ENCODE data around the gene TPSD1.
"Not testable (repeated sequence)": the region's sequence is repeated elsewhere in the genome, so short reads cannot be mapped to it uniquely, and the experiment has no call there.

TPSD1 gene

DNA sequence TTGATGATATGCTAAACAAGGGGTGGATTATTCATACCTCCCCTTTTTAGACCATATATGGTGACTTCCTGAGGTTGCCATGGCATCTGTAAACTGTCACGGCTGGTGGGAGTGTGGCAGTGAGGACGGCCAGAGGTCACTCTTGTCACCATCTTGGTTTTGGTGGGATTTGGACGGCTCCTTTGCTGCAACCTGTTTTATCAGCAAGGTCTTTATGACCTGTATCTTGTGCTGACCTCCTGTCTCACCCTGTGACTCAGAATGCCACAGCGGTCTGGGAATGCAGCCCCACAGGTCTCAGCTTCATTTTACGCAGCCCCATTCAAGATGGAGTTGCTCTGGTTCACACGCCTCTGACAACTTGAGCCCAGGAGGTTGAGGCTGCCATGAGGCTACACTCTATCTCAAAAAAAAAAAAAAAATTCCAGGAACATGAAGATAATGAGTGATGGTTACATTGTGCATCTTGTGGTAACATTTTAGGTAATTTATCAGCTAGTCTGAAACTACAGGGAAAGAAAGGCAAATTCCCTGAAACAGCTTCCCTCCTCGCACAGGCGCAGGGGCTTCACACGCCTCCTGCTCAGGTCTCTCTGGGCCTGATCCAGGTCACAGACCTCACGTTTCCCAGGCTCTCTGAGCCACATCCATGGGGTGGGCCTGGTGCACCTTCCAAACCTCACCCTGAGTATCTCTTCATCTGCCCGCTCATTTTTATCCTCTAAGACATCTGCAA is 38.2 kb downstream of the TPSD1 start:
- Histone ChIP-seq H3K4me2 (ENCODE audit: low read length) (no peak overlapping the region), H4K12ac (ENCODE audit: low read depth, low read length) (peak overlapping the region; percentile 27), H3K4ac (ENCODE audit: low read depth, low read length) (peak overlapping the region; percentile 72), H3K23ac (ENCODE audit: low read length) (no peak overlapping the region), H4K8ac (ENCODE audit: low read depth, low read length) (peak overlapping the region; percentile 80), H2AK5ac (ENCODE audit: low read length) (peak overlapping the region; percentile 52), H3K4me3 (ENCODE audit: low read depth, low read length) (no peak overlapping the region), H3K9me3 (ENCODE audit: insufficient read depth, low read depth, low read length) (no peaks in the 10 kb centered on the region), H3K27me3 (ENCODE audit: insufficient read depth, low read length) (peaks cover 4% of the 10 kb centered on the region), H4K91ac (ENCODE audit: low read depth, low read length) (peak overlapping the region; percentile 93), H3K18ac (ENCODE audit: low read length) (peak overlapping the region; percentile 72), H3K36me3 (ENCODE audit: control insufficient read depth in 1 of 2, insufficient read depth in 2 of 2, low read length in 2 of 2) (no peaks in the 10 kb centered on the region), H2BK12ac (ENCODE audit: low read length) (peak overlapping the region; percentile 95), H3K79me2 (ENCODE audit: control insufficient read depth, insufficient read depth, low read length, poor library complexity) (peaks cover 2% of the 10 kb centered on the region), H3K9ac (ENCODE audit: low read length) (no peak overlapping the region), H3K79me1 (ENCODE audit: low read length) (peaks cover 9% of the 10 kb centered on the region), H3K14ac (ENCODE audit: low read length) (peak overlapping the region; percentile 64), H2BK120ac (ENCODE audit: insufficient read depth, low read length, poor library complexity) (peak overlapping the region; percentile 93), H3K4me1 (ENCODE audit: control insufficient read depth in 1 of 2, insufficient read depth in 2 of 2, low read length in 2 of 2) (peaks cover 19 to 27% of the 10 kb centered on the region in 2 experiments), H3K27ac (ENCODE audit: low read depth, low read length) (peak overlapping the region; percentile 55), H2AFZ (ENCODE audit: insufficient read depth, low read length, poor library complexity) (no peak overlapping the region), H2BK5ac (ENCODE audit: low read depth, low read length, poor library complexity) (peak overlapping the region; percentile 67)
- no CpG with 5 or more reads among the region's 11 CpGs for WGBS (ENCODE audit: extremely low coverage, insufficient coverage, insufficient read length)
- DNase-seq = peak; percentile 53 to 69

DNA sequence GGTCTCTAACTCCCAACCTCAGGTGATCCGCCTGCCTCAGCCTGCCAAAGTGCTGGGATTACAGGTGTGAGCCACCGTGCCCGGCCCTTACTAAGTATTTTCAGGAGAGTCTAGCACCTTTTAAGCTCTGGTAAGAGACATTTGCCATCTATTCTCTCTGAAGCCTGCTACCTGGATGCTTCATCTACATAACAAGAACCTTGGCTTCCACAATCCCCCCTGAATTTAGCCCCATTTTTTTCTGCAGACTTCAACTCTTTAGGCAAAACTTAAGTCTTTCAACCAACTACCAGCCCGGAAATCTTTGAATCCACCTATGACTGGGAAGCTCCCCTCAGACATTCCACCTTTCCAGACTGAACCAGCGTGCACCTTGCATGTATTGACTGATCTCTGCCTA is 39.6 kb downstream of the TPSD1 start:
- no CpG with 5 or more reads among the region's 5 CpGs for WGBS (ENCODE audit: extremely low coverage, insufficient coverage, insufficient read length)
- no peaks in the 10 kb centered on the region for H3K9me3 ChIP-seq (ENCODE audit: insufficient read depth, low read depth, low read length)
- peaks cover 11% of the 10 kb centered on the region for H3K79me1 ChIP-seq (ENCODE audit: low read length)
- no peak overlapping the region for H3K14ac ChIP-seq (ENCODE audit: low read length)
- no peak overlapping the region for H3K4ac ChIP-seq (ENCODE audit: low read depth, low read length)
- DNase-seq = no peak
- peaks cover 2% of the 10 kb centered on the region for H3K79me2 ChIP-seq (ENCODE audit: control insufficient read depth, insufficient read depth, low read length, poor library complexity)
- H3K27me3 ChIP-seq (ENCODE audit: insufficient read depth, low read length) = no peaks in the 10 kb centered on the region
- H3K9ac ChIP-seq (ENCODE audit: low read length) = no peak overlapping the region
- H4K12ac ChIP-seq (ENCODE audit: low read depth, low read length) = no peak overlapping the region
- H4K91ac ChIP-seq (ENCODE audit: low read depth, low read length) = peak overlapping the region; percentile 5
- no peak overlapping the region for H3K18ac ChIP-seq (ENCODE audit: low read length)
- no peak overlapping the region for H3K4me3 ChIP-seq (ENCODE audit: low read depth, low read length)
- no peak overlapping the region for H2AFZ ChIP-seq (ENCODE audit: insufficient read depth, low read length, poor library complexity)
- no peak overlapping the region for H2BK120ac ChIP-seq (ENCODE audit: insufficient read depth, low read length, poor library complexity)
- H2BK5ac ChIP-seq (ENCODE audit: low read depth, low read length, poor library complexity) = no peak overlapping the region
- peaks cover 13 to 20% of the 10 kb centered on the region in 2 experiments for H3K4me1 ChIP-seq (ENCODE audit: control insufficient read depth in 1 of 2, insufficient read depth in 2 of 2, low read length in 2 of 2)
- no peaks in the 10 kb centered on the region for H3K36me3 ChIP-seq (ENCODE audit: control insufficient read depth in 1 of 2, insufficient read depth in 2 of 2, low read length in 2 of 2)
- no peak overlapping the region for H3K27ac ChIP-seq (ENCODE audit: low read depth, low read length)
- no peak overlapping the region for H4K8ac ChIP-seq (ENCODE audit: low read depth, low read length)
- H2AK5ac ChIP-seq (ENCODE audit: low read length) = no peak overlapping the region
- no peak overlapping the region for H3K23ac ChIP-seq (ENCODE audit: low read length)
- H3K4me2 ChIP-seq (ENCODE audit: low read length) = no peak overlapping the region
- no peak overlapping the region for H2BK12ac ChIP-seq (ENCODE audit: low read length)

DNA sequence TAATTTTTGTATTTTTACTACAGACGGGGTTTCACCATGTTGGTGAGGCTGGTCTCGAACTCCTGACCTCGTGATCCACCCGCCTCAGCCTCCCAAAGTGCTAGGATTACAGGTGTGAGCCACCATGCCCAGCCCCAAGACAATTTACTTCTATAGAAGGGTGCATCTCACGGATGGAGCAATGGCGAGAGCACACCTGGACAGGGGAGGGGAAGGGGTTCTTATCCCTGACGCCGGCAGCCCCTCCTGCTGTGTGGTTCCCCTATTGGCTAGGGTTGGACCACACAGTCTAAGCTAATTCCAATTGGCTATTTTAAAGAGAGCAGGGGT is 40.8 kb downstream of the TPSD1 start:
- H2AK5ac ChIP-seq (ENCODE audit: low read length); H4K8ac ChIP-seq (ENCODE audit: low read depth, low read length); H3K9me3 ChIP-seq (ENCODE audit: insufficient read depth, low read depth, low read length); H2BK5ac ChIP-seq (ENCODE audit: low read depth, low read length, poor library complexity); H3K27ac ChIP-seq (ENCODE audit: low read depth, low read length); H3K9ac ChIP-seq (ENCODE audit: low read length); DNase-seq; H3K4me3 ChIP-seq (ENCODE audit: low read depth, low read length); H3K23ac ChIP-seq (ENCODE audit: low read length); H3K4me2 ChIP-seq (ENCODE audit: low read length); H2BK120ac ChIP-seq (ENCODE audit: insufficient read depth, low read length, poor library complexity); H3K27me3 ChIP-seq (ENCODE audit: insufficient read depth, low read length); H3K36me3 ChIP-seq (ENCODE audit: control insufficient read depth in 1 of 2, insufficient read depth in 2 of 2, low read length in 2 of 2); H3K18ac ChIP-seq (ENCODE audit: low read length); H4K12ac ChIP-seq (ENCODE audit: low read depth, low read length); H4K91ac ChIP-seq (ENCODE audit: low read depth, low read length); H3K4ac ChIP-seq (ENCODE audit: low read depth, low read length); H2BK12ac ChIP-seq (ENCODE audit: low read length); H3K79me2 ChIP-seq (ENCODE audit: control insufficient read depth, insufficient read depth, low read length, poor library complexity); H3K14ac ChIP-seq (ENCODE audit: low read length); H2AFZ ChIP-seq (ENCODE audit: insufficient read depth, low read length, poor library complexity): not testable (repeated sequence)
- no CpG with 5 or more reads among the region's 8 CpGs for WGBS (ENCODE audit: extremely low coverage, insufficient coverage, insufficient read length)
- peaks cover 21 to 26% of the 10 kb centered on the region in 2 experiments for H3K4me1 ChIP-seq (ENCODE audit: control insufficient read depth in 1 of 2, insufficient read depth in 2 of 2, low read length in 2 of 2)
- peaks cover 15% of the 10 kb centered on the region for H3K79me1 ChIP-seq (ENCODE audit: low read length)

DNA sequence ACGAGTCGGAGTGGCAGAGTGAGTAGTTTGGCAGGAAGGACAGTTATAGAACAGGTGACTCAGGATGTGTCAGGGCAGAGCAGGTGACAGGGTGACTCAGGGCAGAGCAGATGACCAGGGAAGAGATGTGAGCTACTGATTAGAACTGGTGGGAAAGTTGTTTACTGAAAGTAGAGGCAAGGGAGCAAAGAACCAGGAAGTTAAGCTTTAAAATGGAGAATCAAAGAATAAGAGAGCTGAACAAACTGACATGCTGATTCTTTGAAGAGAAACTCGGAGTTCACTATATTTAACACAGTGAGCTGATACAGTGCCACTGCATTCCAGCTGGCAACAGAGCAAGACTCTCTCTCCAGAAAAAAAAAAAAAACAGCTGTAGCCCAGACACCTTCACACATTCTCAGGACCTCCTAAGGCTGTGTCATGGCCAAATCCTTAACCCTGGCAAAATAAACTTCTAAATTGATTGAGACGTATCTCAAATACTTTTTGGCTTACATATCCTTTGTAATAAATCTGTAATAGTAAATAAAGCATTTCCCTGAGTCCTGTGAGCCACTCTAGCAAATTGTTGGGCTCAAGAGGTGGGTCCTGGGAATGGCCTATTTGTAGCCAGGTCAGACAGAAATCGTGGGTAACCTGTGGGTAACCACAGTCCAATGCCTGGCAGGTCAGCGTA is 41.3 kb downstream of the TPSD1 start:
- DNase-seq = peak; percentile 81 to 85
- H3K4me2 ChIP-seq (ENCODE audit: low read length) = no peak overlapping the region
- peak overlapping the region; percentile 21 for H3K27ac ChIP-seq (ENCODE audit: low read depth, low read length)
- H3K27me3 ChIP-seq (ENCODE audit: insufficient read depth, low read length) = no peaks in the 10 kb centered on the region
- no peak overlapping the region for H2BK12ac ChIP-seq (ENCODE audit: low read length)
- H3K79me1 ChIP-seq (ENCODE audit: low read length) = peaks cover 15% of the 10 kb centered on the region
- no peak overlapping the region for H2AK5ac ChIP-seq (ENCODE audit: low read length)
- H3K9ac ChIP-seq (ENCODE audit: low read length) = no peak overlapping the region
- H3K14ac ChIP-seq (ENCODE audit: low read length) = peak overlapping the region; percentile 58
- peak overlapping the region; percentile 90 for H4K91ac ChIP-seq (ENCODE audit: low read depth, low read length)
- peak overlapping the region; percentile 44 for H3K18ac ChIP-seq (ENCODE audit: low read length)
- no peak overlapping the region for H2AFZ ChIP-seq (ENCODE audit: insufficient read depth, low read length, poor library complexity)
- H2BK120ac ChIP-seq (ENCODE audit: insufficient read depth, low read length, poor library complexity) = peak overlapping the region; percentile 71
- no peaks in the 10 kb centered on the region for H3K36me3 ChIP-seq (ENCODE audit: control insufficient read depth in 1 of 2, insufficient read depth in 2 of 2, low read length in 2 of 2)
- peak overlapping the region; percentile 52 for H2BK5ac ChIP-seq (ENCODE audit: low read depth, low read length, poor library complexity)
- no peak overlapping the region for H3K23ac ChIP-seq (ENCODE audit: low read length)
- no peak overlapping the region for H3K4me3 ChIP-seq (ENCODE audit: low read depth, low read length)
- H4K8ac ChIP-seq (ENCODE audit: low read depth, low read length) = no peak overlapping the region
- H3K4me1 ChIP-seq (ENCODE audit: control insufficient read depth in 1 of 2, insufficient read depth in 2 of 2, low read length in 2 of 2) = peaks cover 21 to 26% of the 10 kb centered on the region in 2 experiments
- H3K4ac ChIP-seq (ENCODE audit: low read depth, low read length) = peak overlapping the region; percentile 63
- no peak overlapping the region for H4K12ac ChIP-seq (ENCODE audit: low read depth, low read length)
- H3K79me2 ChIP-seq (ENCODE audit: control insufficient read depth, insufficient read depth, low read length, poor library complexity) = peaks cover 3% of the 10 kb centered on the region
- H3K9me3 ChIP-seq (ENCODE audit: insufficient read depth, low read depth, low read length) = no peaks in the 10 kb centered on the region
- no CpG with 5 or more reads among the region's 6 CpGs for WGBS (ENCODE audit: extremely low coverage, insufficient coverage, insufficient read length)

Measured in trophoblast cell (in vitro differentiated cells and primary cell).